UCSD-AML1 (cell line): ENCODE data around the gene MAP4K3.
"Not testable (repeated sequence)": the region's sequence is repeated elsewhere in the genome, so short reads cannot be mapped to it uniquely, and the experiment has no call there.

ENCODE experiments used
- DNase-seq: peaks from one replicate; lab custom pipeline; 2025; ENCODE audit not compliant: unreplicated experiment; lab: John Stamatoyannopoulos, UW

MAP4K3 gene

GRCh38 chr2:39244963-39245625 is 192.0 kb downstream of the MAP4K3 start:
- DNase-seq = peak; percentile 45

- not testable (repeated sequence) for DNase-seq
Measured at GRCh38 chr2:39244241-39244862, 192.7 kb downstream of the MAP4K3 start.

- DNase-seq = no peak
Measured at GRCh38 chr2:39243469-39244123, 193.5 kb downstream of the MAP4K3 start, which contains the start of gene CDKL4. Gene CDKL4, minus strand, starts transcription at chr2:39243970.

GRCh38 chr2:39241588-39241987 is 195.5 kb downstream of the MAP4K3 start:
- DNase-seq = no peak

GRCh38 chr2:39240758-39241157 is 196.3 kb downstream of the MAP4K3 start:
- DNase-seq = no peak

- no peak for DNase-seq
Measured at GRCh38 chr2:39234754-39235153, 202.3 kb downstream of the MAP4K3 start.

- no peak for DNase-seq
Measured at GRCh38 chr2:39232141-39232540, 204.9 kb downstream of the MAP4K3 start.

GRCh38 chr2:39228413-39229209 is 208.5 kb downstream of the MAP4K3 start:
- DNase-seq = peak; percentile 30

GRCh38 chr2:39227628-39228412 is 209.3 kb downstream of the MAP4K3 start:
- DNase-seq = peak; percentile 69

GRCh38 chr2:39225567-39225966 is 211.5 kb downstream of the MAP4K3 start:
- no peak for DNase-seq

GRCh38 chr2:39223909-39224308 is 213.2 kb downstream of the MAP4K3 start:
- DNase-seq = no peak

- DNase-seq = no peak
Measured at GRCh38 chr2:39221459-39221858, 215.6 kb downstream of the MAP4K3 start.

GRCh38 chr2:39220136-39220535 is 216.9 kb downstream of the MAP4K3 start:
- no peak for DNase-seq

- DNase-seq = no peak
Measured at GRCh38 chr2:39218391-39218790, 218.7 kb downstream of the MAP4K3 start.

GRCh38 chr2:39217192-39217550 is 219.9 kb downstream of the MAP4K3 start:
- DNase-seq = no peak

- peak; percentile 17 for DNase-seq
Measured at GRCh38 chr2:39216346-39217191, 220.5 kb downstream of the MAP4K3 start.

- DNase-seq = no peak
Measured at GRCh38 chr2:39215545-39215944, 221.5 kb downstream of the MAP4K3 start.

GRCh38 chr2:39213015-39213414 is 224.1 kb downstream of the MAP4K3 start:
- no peak for DNase-seq

- no peak for DNase-seq
Measured at GRCh38 chr2:39210846-39211245, 226.2 kb downstream of the MAP4K3 start.

GRCh38 chr2:39203382-39203781 is 233.7 kb downstream of the MAP4K3 start:
- DNase-seq = no peak
